Motor neuron (in vitro differentiated cells): ENCODE measurements around the gene TRAF3. TPM values are rescaled to one million over a fixed set of nuclear protein-coding genes. Genes with fewer than 3 reads are reported as not detected.

ENCODE experiments used
- ATAC-seq, 8 experiments: fragments of 200-7000 bp; cut with Tn5 transposase; replicated peaks in 6 of 8; 2 replicates each; pipeline ENCODE4 v1.8.0; 2021; ENCODE audit warnings: mild to moderate bottlenecking in 8 of 8, moderate library complexity in 8 of 8
- H3K27ac ChIP-seq, 2 donors: fragments of 250-450 bp; sonication (Bioruptor Pico); 2 replicates each; pipeline ENCODE4 v1.9.0; 2021; ENCODE audit warnings: antibody characterized with exemption in 2 of 2, mild to moderate bottlenecking in 2 of 2, moderate library complexity in 1 of 2
- H3K4me1 ChIP-seq, 2 donors: fragments of 250-450 bp; sonication (Bioruptor Pico); replicated peaks in 1 of 2; 2 replicates each; pipeline ENCODE4 v1.6.1; 2021; ENCODE audit warnings: antibody characterized with exemption in 2 of 2, mild to moderate bottlenecking in 2 of 2, moderate library complexity in 1 of 2
- H3K4me3 ChIP-seq, 5 donors: fragments of 250-450 bp; sonication (Bioruptor Pico); 2 replicates each; pipeline ENCODE4 v1.9.0; 2021; ENCODE audit warnings: antibody characterized with exemption in 5 of 5, mild to moderate bottlenecking in 5 of 5, moderate library complexity in 4 of 5
- WGBS, 10 experiments: fragments of 450-650 bp; shearing (Covaris generic); methylation state at CpG; one replicate each; pipeline ENCODE4 v1.0.0; 2022; 5-methylcytosine and 5-hydroxymethylcytosine counted together
- in situ Hi-C, 9 experiments: fragments of 400-800 bp; cut with MboI; loops; one replicate each; pipeline ENCODE4 v1.15.0; 2021; ENCODE audit warnings: low sequenced_read_pairs in 9 of 9, low pct_unique_long_range_greater_than_20kb in 2 of 9; ENCODE audit not compliant: unreplicated experiment in 9 of 9
- total RNA-seq, 8 experiments: library from RNA; unstranded; fragments of 300-600 nt; gene quantifications; 2 replicates each; pipeline versions ENCODE4 v1.2.3 to v1.2.4, GENCODE V29; 2022

TRAF3 gene
- total RNA-seq, 8 experiments from 2014 or later, result 12.7 to 35.7 (median 17.7) TPM

DNA sequence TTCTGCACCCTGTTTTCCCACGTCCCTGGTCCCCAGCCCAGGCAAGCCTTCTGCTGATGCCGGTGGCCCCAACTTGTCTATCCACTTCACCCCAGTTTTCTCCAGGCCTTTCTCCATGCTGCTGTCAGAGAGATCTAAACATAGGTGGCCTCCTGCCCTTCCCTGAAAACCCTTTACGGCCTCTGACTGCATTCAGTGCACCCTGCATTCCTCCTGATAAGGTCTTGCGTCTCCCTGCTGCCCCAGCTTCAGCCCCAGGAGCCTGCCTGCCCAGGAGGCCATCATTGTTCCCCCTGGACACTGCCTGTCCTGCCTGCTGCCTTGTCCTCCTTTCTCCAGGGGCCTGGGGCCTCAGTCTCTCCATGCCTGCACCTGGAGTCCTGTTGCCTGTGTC is 29.8 kb downstream of the TRAF3 start:
- H3K4me3 ChIP-seq, result no peak overlapping the region
- ATAC-seq, result no peak
- no peaks in the 10 kb centered on the region for H3K4me1 ChIP-seq
- WGBS, 10 experiments, result 80 to 100% (median 83%) methylated on average over 1 to 3 of the region's 4 CpGs; no CpG with 5 or more reads in 4 of the 10 experiments
- H3K27ac ChIP-seq, result no peak overlapping the region
- in situ Hi-C loops, result no loop called here

DNA sequence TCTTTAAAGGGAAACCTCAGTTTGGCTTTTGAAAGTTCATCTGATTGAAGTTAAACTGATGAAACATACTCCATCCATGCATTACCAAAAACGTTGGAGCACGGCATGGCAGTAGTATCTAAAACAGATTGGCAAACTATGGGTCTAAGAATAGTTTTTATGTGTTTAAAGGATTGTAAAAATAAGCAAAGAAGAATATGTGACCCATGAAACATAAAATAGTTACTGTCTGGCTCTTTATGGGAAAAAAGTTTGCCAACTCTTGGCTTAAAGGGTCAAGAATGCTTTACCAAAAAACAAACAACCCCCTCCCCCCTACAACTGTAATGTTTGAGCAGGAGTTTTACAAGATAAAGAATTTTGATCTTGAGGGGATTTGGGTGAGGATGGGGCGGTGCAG is 32.6 kb downstream of the TRAF3 start:
- no peaks in the 10 kb centered on the region for H3K4me1 ChIP-seq
- WGBS, 10 experiments, result 88 to 100% (median 90%) methylated on average over 1 to 3 of the region's 3 CpGs; no CpG with 5 or more reads in 4 of the 10 experiments
- in situ Hi-C loops, result no loop called here
- no peak overlapping the region for H3K27ac ChIP-seq
- ATAC-seq, result no peak
- no peak overlapping the region for H3K4me3 ChIP-seq

DNA sequence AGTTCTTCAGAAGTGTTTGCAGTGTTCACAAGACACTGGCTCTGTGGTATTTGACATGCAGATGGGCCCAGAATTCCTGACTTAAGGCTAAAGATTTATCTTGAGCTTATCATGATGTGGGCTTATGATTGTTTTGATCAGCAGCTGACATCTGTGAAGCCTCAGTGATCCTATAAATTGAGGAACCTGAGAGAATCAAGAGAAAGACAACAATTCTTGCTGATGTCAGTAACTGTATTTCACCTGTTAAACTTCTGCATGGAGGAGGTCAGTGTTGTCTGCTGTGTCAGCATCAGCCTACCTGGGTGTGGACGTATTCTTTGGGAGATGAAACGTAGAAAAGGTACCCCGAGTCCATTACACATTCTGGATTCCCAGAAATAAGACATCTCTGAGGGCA is 33.3 kb downstream of the TRAF3 start:
- in situ Hi-C loops, result no loop called here
- 75 to 100% (median 87%) methylated on average over 1 to 3 of the region's 3 CpGs; no CpG with 5 or more reads in 4 of the 10 experiments for WGBS, 10 experiments
- no peak for ATAC-seq
- Histone ChIP-seq H3K4me1 (no peaks in the 10 kb centered on the region), H3K27ac (no peak overlapping the region), H3K4me3 (no peak overlapping the region)

DNA sequence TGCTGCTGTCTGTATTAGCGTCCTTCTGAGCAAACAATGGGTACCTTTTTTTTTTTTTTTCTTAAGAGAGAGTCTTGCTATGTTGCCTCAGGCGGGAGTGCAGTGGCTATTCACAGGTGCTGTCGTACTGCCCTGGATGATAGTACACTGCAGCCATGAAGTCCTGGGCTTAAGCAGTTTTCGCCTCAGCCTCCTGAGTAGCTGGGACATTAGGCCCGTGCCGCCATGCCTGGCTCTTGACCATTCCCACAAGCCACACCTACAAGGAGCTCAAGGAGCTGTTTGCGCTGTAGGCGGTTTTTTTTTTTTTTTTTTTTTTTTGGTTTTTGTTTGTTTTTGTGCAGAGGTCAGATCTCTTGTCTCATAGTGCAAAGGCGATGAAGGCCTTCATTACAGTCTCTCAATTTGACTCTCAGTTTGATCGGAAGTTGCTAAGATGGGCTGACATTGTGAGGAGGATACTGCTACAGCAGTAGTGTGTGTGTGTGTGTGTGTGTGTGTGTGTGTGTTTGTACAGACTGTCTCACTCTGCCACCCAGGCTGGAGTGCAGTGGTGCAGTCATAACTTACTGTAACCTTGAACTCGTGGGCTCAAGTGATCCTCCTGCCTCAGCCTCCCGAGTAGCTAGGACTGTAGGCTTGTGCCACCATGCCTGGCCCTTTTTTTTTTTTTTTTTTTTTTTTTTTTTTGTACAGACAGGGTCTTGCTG is 34.2 kb downstream of the TRAF3 start:
- H3K4me3 ChIP-seq, result no peak overlapping the region
- H3K4me1 ChIP-seq, result no peaks in the 10 kb centered on the region
- peak in 3 of 8 experiments; percentile 16 to 26 (median 22) for ATAC-seq
- in situ Hi-C loops, result no loop called here
- WGBS, 10 experiments, result 75 to 100% (median 89%) methylated on average over 1 to 9 of the region's 12 CpGs; no CpG with 5 or more reads in 1 of the 10 experiments
- no peak overlapping the region for H3K27ac ChIP-seq

DNA sequence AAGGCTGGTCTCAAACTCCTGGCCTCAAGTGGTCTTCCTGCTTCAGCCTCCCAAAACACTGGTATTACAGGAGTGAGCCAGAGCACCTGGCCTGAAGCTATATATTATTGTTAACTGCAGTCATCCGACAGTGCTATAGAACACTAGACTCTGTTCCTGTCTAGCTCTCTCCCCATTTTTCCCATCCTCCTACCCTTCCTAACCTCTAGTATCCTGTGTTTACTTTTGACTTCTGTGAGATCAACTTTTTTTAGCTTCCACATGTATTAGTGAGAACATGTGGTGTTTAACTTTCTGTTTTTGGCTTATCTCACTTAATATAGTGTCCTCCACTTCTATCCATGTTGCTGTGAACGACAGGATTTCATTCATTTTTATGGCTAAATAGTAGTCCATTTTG is 34.7 kb downstream of the TRAF3 start:
- ATAC-seq, result no peak
- H3K4me1 ChIP-seq, result no peaks in the 10 kb centered on the region
- H3K27ac ChIP-seq, result no peak overlapping the region
- 89 to 100% (median 100%) methylated on average over 1 to 2 of the region's 2 CpGs for WGBS, 10 experiments
- in situ Hi-C loops, result no loop called here
- H3K4me3 ChIP-seq, result no peak overlapping the region

DNA sequence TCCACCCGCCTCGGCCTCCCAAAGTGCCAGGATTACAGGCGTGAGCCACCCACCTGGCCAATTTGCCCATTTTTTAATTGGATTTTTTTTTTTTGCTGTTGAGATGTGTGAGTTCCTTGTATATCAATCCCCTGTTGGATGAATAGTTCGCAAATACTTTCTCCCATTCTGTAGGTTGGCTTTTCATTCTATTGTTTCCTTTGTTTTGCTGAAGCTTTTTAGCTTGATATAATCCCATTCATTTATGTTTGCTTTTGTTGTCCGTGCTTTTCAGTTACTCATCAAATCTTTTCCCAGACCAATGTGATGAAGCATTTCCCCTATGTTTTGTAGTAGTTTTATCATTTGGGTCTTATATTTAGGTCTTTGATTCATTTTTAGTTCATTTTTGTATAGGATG is 36.4 kb downstream of the TRAF3 start:
- ATAC-seq, result no peak
- in situ Hi-C loops, result no loop called here
- no peak overlapping the region for H3K4me3 ChIP-seq
- 66 to 100% (median 91%) methylated on average over 2 to 5 of the region's 5 CpGs; no CpG with 5 or more reads in 2 of the 10 experiments for WGBS, 10 experiments
- no peak overlapping the region for H3K27ac ChIP-seq
- peaks cover 4 to 9% of the 10 kb centered on the region in 2 donors for H3K4me1 ChIP-seq

DNA sequence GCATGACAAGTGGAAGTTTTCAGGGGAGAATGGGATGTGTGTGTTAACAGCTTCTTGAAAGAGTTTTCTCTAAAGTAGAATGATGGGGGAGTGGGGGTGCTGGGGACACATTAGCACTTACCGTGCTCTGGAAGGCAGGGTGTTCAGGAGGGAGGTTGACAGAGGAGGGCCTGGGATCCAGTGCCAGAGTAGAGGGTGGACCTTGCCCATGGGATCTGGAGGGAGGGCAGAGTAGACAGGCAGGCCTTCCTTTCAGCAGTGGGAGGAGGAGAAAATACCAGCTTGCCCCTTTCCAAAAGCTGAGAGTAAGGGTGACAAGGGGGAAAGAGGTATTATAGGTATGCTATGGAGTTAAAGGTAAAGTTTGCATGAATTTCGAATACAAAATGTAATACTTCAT is 40.1 kb downstream of the TRAF3 start:
- H3K4me1 ChIP-seq, result peaks cover 4 to 17% of the 10 kb centered on the region in 2 donors
- 57 to 100% (median 100%) methylated on average over 1 to 2 of the region's 2 CpGs; no CpG with 5 or more reads in 1 of the 10 experiments for WGBS, 10 experiments
- no peak overlapping the region for H3K27ac ChIP-seq
- in situ Hi-C loops, result no loop called here
- ATAC-seq, result no peak
- no peak overlapping the region for H3K4me3 ChIP-seq

DNA sequence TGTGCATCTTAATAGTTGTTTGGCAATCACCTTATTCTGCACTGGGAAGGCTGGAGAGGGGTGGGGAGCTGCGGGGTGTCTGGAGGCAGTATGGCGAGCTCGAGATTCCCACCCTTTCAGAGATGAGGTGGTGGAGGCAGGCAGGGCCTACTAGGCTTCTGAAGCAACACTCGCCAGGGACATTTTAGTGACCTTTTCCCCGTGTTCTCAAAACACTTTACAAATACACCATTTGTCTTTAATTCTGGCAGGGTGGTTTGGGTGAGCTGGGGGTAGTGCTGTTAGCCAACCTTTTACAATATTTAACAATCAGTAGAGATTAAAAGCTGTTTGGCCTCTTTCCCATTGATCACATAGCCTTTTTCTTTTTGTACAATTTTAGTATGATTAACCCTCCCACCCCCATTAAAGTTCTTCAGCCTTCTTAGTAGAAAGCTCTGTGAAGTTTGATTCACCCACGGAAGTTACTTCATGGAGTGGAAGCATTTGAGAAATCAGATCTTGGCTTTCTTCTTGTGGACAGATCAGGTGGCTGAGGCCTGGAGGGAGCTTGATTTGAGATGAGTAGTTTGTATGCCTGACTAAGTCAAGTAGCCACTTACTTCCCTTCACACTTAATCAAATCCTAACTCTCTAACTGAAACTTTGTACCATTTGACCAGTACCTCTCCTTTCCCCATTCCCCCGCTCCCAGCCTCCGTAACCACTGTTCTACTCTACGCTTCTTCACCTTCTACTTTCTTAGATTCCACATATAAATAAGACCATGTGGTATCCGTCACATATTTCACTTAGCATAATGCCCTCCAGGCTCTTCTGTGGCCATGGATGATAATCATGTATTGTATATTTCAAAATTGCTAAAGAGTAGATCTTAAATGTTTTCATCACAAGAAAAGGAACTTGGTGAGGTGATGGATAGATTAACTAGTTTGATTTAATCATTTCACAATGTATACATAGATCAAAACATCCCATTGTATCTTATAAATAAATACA is 41.0 kb downstream of the TRAF3 start:
- Histone ChIP-seq H3K4me3 (no peak overlapping the region), H3K4me1 (peaks cover 4 to 18% of the 10 kb centered on the region in 2 donors), H3K27ac (no peak overlapping the region)
- ATAC-seq, result peak in 2 of 8 experiments; percentile 29 to 42
- in situ Hi-C loops, result no loop called here
- WGBS, 10 experiments, result 67 to 100% (median 90%) methylated on average over 3 to 10 of the region's 10 CpGs; no CpG with 5 or more reads in 1 of the 10 experiments

DNA sequence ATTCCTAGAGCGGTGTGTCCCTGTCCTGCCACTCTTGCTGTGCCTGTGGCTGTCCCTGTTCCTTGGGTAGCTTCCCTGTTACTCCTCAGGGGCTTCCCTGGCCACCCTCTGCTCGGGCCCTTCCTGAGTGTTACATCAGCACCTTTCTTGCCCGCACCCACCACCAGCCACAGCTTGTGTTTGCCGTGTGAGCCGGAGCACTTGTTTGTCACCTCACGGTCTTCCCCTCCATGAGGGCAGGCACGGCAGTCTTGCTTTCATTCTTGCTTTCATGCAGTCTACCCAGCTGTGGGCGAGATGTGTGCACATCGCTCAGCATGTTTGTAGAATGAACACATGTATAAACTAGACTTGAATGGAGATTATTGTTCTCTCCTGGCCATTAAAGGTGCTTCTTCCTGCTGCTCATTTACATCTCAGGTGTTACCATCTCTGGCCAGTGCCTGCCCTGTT is 42.0 kb downstream of the TRAF3 start:
- 80 to 100% (median 87%) methylated on average over 3 to 6 of the region's 9 CpGs; no CpG with 5 or more reads in 6 of the 10 experiments for WGBS, 10 experiments
- Histone ChIP-seq H3K4me1 (peaks cover 12 to 27% of the 10 kb centered on the region in 2 donors), H3K4me3 (no peak overlapping the region), H3K27ac (no peak overlapping the region)
- peak in 5 of 8 experiments; percentile 16 to 60 (median 36) for ATAC-seq
- in situ Hi-C loops, result no loop called here

DNA sequence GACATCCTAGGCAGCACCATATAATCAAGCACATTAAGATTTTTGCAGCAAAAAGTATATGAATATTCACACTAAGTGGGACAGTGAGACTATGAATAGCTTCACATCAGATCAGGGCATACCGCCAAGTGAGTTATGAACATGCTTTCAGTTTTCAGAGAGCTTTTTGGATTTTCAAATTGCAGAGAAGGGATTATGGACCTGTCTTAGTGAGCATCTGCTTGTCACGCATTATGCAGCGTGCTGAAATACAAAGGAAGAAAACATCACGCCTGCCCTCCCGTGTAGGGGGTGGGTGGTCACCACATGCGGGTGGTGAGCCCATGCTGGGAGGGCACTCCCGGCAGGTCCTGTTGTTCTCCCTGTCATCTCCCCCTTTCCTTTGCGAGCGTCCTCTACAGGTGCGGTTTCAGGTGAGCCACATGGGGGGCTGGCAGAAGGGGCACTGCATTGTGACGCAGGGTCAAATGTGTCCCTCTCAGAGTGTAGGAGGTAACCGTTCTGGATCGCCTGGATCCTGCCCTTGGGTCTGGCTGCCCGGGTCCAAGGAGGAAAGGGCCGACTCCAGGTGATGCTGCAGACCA is 42.6 kb downstream of the TRAF3 start:
- Histone ChIP-seq H3K4me3 (no peak overlapping the region), H3K4me1 (peaks cover 18 to 34% of the 10 kb centered on the region in 2 donors), H3K27ac (no peak overlapping the region)
- in situ Hi-C loops, result no loop called here
- 0 to 100% (median 75%) methylated on average over 1 to 13 of the region's 15 CpGs; no CpG with 5 or more reads in 4 of the 10 experiments for WGBS, 10 experiments
- ATAC-seq, result peak in 5 of 8 experiments; percentile 12 to 82 (median 47)

DNA sequence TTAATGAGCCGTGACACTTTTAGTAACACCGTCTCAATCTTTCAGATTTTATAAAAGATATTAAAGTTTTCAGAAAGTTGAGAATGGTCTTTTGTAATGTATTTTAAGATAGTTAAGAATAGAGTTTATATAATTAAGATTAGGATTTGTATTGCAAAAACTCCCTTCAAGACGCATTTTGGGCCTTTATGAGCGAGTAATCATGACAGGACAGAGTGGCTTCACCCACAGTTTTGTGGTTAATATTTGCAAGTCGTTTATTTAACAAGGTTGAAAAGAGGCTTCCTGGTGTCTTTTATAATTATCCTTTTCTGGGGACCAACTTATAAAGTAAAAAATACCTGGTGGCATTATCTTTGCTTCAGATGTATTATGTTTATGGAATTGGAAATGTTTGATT is 44.0 kb downstream of the TRAF3 start:
- Histone ChIP-seq H3K4me1 (peaks cover 22 to 35% of the 10 kb centered on the region in 2 donors), H3K27ac (no peak overlapping the region), H3K4me3 (no peak overlapping the region)
- ATAC-seq, result no peak
- in situ Hi-C loops, result no loop called here
- WGBS, 10 experiments, result 21 to 100% (median 83%) methylated on average over 2 to 5 of the region's 5 CpGs; no CpG with 5 or more reads in 1 of the 10 experiments

DNA sequence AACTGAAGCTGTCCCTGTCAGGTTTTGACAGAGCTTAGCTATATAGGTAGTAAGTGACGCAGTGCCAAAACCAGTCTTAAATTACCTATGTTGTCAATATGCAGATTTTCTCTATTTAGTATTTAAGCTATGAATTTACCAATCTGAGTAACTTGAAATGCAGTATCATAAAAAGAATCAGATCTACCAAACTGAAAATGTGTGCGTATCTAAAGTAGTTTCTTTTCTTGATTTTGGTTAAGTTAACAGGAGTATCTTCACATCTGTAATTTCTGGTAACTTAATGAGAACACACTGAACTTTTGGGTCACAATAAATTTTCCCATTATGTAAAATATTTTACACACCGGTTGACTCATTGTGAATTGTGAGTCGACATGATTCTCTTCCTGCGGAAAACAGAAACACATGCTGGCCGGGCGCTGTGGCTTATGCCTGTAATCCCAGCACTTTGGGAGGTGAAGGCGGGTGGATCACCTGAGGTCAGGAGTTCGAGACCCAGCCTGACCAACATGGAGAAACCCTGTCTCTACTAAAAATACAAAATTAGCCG is 45.1 kb downstream of the TRAF3 start:
- no peak for ATAC-seq
- no peak overlapping the region for H3K27ac ChIP-seq
- no peak overlapping the region for H3K4me3 ChIP-seq
- 60 to 100% (median 80%) methylated on average over 4 to 10 of the region's 10 CpGs; no CpG with 5 or more reads in 2 of the 10 experiments for WGBS, 10 experiments
- peaks cover 22 to 36% of the 10 kb centered on the region in 2 donors for H3K4me1 ChIP-seq
- in situ Hi-C loops, result no loop called here
